CD4-positive, alpha-beta T cell treated with Interleukin-2 at 100 ng/mL for 4 hours (primary cell): Measurements from ENCODE around the gene H6PD.

Experiments used
- DNase-seq: peaks from one replicate; pipeline ENCODE4 v3.0.0-alpha.2; 2020; ENCODE audit warnings: low spot score

Gene H6PD

DNA sequence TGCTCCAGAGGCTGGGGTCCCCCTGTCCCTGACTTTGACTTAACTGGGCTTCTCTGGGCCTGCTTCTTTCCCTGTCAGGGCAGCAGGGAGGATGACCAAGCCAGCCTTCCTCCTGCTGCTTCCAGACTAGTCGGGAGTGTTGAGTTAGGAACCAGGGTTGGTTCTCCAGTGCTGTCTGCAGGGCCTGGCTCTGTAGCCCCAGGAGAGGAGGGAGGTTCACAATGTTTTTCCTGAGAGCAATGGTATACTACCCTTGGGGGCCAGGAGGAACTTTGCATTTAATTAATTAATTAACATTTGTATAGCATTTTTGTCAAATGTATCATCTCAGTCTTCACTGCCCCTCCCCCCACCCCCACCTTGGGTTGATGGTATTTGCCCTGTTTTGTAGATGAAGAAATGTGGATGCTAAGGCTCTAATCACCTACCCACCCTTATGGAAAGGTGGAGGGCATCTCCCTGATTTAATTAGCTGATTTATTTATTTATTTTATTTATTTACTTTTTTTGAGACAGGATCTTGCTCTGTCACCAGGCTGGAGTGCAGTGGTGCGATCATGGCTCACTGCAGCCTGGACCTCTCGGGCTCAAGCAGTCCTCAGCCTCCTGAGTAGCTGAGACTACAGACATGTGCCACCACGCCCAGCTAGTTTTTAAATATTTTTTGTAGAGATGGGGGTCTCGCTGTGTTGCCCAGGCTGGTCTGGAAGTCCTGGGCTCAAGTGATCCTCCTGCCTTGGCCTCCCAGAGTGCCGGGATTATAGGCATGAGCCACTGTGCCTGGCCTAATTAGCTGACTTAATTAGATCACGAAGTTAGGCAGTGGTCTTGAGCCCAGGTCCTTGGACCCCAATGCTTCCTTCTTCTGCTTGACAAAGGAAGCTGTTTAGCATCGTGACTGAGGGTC lies 6.6 kb downstream of the H6PD start:
- DNase-seq: no peak

- DNase-seq: no peak
Measured at GRCh38 chr1:9241891-9242290, 7.3 kb downstream of the H6PD start.

DNA sequence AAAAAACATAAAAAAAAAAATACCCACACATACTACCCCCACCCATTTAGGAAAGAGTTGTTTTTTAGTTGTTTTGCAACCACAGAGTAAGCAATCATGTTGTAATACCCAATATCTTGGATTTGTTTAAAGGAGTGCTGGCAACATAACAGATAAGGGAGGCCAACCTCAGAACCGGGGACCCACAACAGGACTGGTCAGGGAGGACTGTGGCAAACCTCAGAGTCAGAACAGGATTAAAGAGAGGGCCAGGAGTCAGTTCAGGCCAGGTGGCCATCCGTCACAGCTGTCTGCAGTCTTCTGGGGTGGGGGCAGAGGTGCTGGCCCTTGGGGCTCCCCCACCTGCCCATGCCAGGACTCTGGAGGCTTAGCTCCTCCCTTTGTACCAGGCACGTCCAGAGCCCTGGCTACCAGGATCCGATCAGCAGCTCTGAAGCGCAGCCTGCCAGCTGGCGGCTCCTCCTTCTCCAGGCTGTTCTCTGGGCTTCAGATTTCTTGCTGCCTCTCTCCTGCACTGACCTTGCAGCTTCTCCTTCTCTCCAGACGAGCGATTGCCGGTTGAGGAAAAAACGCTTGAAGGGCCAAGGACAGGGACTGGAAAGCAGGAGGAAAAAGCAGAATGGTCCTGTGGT lies 7.9 kb downstream of the H6PD start:
- DNase-seq: no peak

DNA sequence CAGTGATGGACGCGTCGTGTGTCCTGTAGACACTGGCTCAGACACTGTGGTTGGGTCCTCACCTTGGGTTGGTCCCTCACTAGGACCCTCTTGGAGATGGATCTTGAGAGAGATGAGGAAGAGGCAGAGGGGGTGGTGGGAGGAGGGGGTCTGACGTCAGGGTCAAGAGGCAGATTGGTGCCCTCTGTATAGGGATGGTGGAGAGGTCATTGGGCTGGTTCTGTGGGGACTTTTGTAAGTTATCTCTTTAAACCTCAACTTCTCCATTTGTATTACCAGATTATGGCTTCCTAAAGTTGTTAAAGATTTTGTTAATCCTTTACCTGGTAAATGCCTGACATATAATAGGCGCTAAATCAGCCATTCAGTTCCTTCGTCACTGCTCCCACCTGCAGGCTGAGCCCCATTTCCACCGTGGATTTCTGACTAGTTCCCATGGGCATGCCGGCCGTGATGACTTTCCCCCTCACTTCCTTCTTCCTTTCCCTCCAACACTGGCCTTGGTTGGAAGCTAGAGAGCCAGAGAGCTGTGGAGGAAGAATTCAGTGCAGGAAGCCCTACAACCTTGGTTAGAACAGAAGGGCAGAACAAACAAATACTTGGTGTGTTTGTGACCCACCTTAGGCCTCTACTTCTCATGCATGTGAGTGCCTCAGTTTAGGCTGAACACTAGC lies 8.6 kb downstream of the H6PD start:
- DNase-seq: no peak

DNA sequence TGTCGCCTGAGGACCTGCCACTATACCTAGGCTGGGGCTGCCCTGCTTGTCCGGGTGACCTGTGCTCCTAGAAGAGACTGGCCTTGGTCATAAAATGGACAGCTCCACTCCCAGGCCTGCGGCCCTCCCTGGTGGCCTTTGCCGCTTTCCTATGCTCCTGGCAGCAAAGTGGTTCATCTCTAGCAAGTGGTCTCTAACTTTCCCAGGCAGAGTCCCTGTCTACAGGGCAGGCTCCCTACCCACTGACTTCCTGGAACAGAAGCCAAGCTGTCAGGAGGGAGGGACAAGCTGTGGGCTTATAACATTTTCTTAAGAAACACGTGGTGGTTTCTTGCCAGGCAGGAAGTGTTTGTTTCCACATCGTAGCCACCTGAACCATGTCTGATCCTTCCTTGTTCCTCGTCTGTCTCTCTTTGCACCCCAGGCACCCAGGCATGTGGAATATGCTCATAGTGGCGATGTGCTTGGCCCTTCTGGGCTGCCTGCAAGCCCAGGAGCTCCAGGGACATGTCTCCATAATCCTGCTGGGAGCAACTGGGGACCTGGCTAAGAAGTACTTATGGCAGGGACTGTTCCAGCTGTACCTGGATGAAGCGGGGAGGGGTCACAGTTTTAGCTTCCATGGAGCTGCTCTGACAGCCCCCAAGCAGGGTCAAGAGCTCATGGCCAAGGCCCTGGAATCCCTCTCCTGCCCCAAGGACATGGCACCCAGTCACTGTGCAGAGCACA lies 10.1 kb downstream of the H6PD start:
- DNase-seq: no peak

DNA sequence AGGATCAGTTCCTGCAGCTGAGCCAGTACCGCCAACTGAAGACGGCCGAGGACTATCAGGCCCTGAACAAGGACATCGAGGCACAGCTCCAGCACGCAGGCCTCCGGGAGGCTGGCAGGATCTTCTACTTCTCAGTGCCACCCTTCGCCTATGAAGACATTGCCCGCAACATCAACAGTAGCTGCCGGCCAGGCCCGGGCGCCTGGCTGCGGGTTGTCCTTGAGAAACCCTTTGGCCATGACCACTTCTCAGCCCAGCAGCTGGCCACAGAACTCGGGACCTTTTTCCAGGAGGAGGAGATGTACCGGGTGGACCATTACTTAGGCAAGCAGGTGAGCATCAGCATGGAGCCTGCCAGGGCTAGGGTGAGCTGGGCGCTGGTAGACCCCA lies 10.7 kb downstream of the H6PD start:
- no peak for DNase-seq

DNA sequence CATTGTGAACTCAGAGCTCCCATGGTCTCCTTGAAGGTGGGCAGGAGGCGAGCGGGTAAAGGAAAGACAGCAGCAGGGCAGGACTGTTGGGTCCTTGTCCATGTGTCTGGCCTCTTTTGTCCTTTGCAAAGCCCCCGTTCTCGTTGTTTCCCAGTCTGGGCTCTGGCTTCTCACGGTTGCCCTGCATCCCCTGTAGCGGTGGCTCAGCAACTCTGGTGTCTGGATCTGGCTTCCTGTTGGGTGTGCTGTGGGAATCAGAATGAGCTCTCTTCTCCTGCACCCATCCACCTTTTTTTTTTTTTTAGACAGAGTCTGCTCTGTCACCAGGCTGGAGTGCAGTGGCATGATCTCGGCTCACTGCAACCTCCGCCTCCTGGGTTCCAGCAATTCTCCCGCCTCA lies 11.1 kb downstream of the H6PD start:
- no peak for DNase-seq

DNA sequence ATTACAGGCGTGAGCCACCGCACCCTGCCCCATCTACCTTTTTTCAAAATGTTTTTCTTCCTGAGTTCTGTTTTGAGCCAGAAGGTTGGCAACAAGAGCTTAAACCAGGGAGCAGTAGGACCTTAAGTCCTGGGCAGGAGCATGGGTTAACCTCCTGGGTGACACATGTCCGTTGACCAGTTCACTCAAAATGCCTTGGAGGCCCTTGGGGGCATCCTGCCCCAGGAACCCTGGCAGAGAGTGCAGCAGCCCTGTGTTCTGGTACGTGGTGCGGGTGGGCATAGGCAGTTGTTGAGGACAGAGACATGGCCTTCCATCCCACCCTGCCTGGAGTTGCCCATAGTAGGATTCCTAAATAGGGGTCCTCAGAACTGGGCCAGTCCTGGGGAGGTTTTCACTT lies 11.6 kb downstream of the H6PD start:
- DNase-seq: no peak

DNA sequence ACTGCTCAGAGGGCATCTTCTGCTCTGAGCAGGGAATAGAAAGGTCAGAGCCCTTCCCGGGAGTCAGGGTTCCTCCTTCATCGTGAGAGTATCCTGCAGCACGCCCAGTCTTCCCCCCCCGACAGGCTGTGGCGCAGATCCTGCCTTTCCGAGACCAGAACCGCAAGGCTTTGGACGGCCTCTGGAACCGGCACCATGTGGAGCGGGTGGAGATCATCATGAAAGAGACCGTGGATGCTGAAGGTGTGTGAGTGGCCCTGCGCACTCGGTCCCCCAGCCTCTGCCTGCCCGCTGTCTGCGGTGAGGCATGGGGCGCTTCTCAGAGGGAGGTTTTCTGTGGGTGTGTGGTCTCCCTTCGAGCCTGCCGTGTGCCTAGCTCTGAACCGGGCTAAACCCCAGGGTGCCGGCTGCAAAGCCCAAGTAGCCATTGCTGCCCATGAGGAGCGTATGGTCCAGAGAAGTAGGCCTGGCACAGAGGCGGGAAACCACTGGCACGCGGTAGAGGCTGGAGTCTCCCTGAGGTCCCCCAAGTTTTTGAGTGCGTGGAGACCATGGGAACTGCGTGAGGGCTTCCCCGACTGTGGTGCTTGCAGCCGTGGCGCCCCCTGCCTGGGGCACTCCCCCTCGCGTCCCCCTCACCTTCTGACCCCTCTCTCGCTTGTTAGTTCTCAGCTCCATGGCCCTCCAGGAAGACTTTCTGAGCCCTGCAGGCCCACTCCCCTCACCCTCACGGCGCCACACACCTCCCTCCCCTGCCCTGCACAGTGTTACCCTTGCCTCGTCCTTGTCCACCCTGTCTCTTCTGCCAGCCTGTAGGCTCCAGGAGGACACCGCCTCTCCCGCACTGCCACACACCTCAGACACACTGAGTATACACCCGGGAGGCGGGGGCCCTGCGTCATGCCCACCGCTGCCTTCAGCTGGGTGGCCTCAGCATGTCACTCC lies 12.5 kb downstream of the H6PD start:
- DNase-seq: no peak

GRCh38 chr1:9247894-9248293 lies 13.3 kb downstream of the H6PD start:
- no peak for DNase-seq

DNA sequence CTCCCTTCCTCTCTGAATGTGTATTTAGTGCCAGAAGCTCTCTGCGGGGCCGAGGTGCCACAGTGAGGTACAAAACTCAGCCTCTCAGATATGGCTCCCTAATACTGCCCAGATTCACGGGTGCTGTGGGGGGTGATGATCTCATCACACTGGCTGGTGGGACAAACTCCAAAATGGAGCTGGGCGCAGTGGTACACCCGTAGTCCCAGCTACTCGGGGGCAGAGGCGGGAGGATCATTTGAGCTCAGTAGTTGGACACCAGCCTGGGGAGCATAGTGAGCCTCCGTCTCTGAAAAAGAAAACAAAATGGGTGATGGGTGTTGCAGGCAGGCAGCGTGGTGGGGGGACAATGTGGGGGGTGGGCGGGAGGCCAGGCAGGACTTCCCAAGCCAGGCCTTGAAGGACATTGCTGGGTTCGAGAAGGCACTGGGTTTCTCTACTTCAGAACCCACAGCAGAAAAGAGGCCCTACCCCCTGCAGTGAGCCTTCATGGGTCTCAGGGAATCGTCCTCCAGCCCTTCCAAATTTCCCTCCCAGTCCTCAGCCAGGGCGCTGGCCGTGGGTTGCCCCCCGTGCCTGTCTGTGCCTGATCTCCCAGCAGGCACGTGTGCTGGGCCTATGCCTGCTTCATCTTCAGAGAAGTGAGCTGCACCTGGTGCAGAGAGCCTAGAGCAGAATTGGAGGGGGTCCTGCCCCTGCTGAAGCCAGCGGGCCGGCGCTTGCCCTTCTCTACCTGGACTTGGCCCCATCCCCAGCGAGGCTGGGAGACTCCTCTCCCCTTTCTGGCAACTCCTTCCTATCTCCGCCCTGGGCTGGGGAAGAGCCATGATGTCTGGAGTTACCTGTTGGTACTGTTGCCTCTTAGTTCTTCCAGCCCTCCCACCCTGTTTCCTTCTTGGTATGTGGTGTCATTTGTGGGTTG lies 14.0 kb downstream of the H6PD start:
- DNase-seq: no peak

DNA sequence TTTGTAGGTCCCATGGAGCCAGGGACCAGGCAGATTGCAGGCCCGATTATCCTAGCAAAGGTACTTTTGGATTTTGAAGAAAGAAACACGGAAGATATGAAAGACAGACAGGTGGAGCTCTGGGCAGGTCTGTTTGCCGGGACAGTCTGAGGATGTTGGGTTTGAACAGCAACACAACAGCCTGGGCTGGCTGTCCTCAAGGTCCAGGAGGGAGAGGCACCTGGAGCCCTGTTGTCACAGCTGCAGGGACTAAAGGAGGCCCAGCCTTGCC lies 14.6 kb downstream of the H6PD start:
- no peak for DNase-seq

DNA sequence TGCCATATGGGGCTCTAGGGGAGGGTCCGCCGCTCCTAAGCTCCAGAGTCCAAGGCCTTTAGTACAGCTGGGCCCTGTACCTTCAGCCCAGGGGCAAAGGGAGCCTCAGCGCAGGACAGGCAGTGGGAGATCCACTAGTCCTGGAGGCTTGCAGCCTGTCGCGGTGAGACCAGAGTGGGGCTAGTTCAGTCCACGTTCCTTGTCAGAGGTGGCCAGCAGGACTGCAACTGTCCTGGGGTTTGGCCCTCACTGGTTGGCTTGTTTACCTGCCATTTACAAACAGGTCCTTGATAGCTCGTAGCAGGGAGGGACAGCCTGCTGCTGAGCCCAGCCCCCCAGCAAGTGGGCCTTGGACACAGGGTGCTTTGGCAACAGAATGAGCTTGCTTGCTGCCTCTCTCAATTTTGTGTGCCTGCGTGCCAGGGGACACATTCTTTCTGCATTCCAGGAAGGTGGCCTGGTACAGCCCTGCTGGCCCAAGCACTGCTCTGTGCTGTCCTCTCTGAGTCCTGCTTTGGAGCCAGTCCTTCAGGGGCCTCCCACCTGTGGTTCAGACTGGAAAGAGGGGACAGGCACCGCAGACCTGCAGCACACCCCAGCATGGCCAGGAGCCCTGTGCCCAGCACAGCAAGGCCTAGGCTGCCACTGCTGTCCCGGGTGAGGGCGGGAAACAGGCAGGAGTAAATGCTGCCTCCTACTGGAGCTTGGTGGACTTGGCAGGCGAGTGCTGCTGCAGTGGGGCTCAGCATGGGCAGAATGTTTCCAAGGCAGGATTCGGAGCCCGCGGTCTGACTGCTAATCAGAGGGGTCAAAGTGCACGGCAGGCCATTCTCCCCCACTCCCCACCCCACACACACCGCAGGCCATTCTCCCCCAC lies 15.2 kb downstream of the H6PD start:
- peak; percentile 16 for DNase-seq

DNA sequence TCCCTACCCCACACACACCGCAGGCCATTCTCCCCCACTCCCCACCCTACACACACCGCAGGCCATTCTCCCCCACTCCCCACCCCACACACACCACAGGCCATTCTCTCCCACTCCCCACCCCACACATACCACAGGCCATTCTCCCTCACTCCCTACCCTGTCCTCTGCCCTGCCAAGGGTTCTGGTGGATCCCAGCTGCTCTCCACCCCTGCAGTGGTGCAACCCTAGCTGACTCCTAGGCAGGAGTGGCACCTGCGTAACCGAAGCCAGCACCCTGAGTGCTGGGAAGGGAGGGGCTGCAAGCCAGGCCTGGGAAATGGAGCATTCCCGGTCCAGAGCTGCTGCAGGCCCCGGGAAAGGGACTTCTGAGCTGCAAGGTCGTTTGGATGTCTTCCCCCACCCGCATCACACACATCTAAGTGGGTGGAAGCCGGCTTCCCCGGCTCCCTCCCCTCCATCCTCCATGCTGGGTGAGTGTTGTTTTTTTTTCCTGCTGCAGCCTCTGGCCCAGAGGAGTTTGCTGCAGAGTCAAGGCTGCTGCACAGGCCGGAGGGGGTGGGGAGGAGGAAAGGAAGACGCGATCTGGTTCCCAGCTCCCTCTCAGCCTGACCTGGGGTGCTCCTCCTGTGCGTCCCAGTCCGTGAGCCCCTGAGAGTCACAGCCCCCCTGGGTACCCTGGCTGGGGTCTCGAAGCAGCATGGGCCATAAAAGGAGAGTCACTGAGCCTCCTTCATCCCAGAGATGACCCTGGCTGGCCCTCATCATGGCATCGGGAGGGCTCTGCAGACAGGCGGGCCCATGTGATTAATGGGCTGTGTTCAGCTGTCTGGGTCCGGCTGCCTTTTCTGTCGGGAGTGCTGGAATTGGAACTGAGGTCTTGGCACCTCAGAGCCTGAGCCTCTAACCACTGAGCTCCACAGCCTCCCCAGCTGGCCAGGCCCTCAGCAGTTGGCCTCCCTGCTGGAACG lies 16.1 kb downstream of the H6PD start:
- no peak for DNase-seq

- no peak for DNase-seq
Measured at GRCh38 chr1:9251501-9251900, 16.9 kb downstream of the H6PD start.

- DNase-seq: no peak
Measured at GRCh38 chr1:9253004-9253403, 18.4 kb downstream of the H6PD start.

DNA sequence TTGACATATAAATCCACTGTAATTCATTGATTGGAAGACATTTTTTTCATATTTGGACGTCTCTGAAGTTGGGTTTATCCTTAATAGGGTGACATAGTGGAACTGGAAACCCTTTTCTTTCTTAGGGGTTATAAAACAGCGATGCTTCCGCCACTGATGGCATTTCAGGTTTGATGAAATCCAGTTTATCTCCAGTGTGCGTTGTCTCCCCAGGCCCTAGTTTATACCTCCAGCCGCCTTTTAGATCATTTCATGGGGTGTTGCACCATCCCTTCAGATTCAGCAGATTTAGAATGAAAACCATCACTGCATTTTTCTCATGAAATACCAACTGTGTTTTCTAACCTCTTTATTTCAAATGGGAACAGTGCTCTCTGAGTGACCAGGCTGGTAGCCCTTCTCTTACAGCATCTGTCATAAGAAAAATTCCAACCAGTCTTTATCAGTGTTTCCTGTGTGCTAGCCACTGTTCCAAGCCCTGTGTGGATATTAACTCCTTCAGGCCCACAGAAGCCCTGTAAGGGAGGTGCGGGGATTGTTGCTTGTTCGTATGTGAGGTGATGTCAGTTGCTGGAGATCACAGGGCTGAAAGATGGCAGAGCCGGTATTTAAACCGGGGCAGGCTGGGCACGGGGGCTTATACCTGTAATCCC lies 19.0 kb downstream of the H6PD start:
- DNase-seq: no peak

GRCh38 chr1:9256332-9256731 lies 21.8 kb downstream of the H6PD start:
- no peak for DNase-seq
